Measurements from ENCODE around the gene THAP8. TPM values are rescaled to one million over a fixed set of nuclear protein-coding genes. Genes with fewer than 3 reads are reported as not detected.

Gene THAP8
- total and polyA plus RNA-seq, 2 of the 4 experiments (the other 2 are of a cell fraction): 1.8 to 5.9 TPM

- TF ChIP-seq MAZ (IDR thresholded peaks at IDR 0.05; ENCODE audit: borderline replicate concordance, low read depth, low read length) (peak; percentile 90; the same call in 1 of the 2 replicates), NFE2L2 (IDR thresholded peaks at IDR 0.05; ENCODE audit: low read depth, low read length) (0 out of 2 replicates have a peak, but pooled peaks have one; percentile 5), MXI1 (IDR thresholded peaks at IDR 0.05; ENCODE audit: borderline replicate concordance, low read depth, low read length) (no peak), CHD1 (IDR thresholded peaks at IDR 0.05; ENCODE audit: low read depth, low read length) (no peak)
These were observed at the start of gene THAP8 (continued) for GRCh38 chr19:36054119-36054732.

GRCh38 chr19:36103040-36103626, 49.0 kb upstream of the THAP8 start:
- H4K20me1 ChIP-seq (ENCODE audit: insufficient read depth, low read length): no peaks in the 10 kb centered on the region
- H2BK20ac ChIP-seq (ENCODE audit: low read depth, low read length): no peak overlapping the region
- no peak overlapping the region for H2BK120ac ChIP-seq (ENCODE audit: low read depth, low read length)
- H3K4me2 ChIP-seq (ENCODE audit: low read depth, low read length): no peak overlapping the region
- H3K36me3 ChIP-seq (ENCODE audit: control insufficient read depth, insufficient read depth, low read length): peaks cover 8% of the 10 kb centered on the region
- no peaks in the 10 kb centered on the region for H3K9me3 ChIP-seq (ENCODE audit: control insufficient read depth, insufficient read depth, low read length)
- POLR2A ChIA-PET (ENCODE audit: unreplicated experiment): no interaction called here
- no peak overlapping the region for H2AK9ac ChIP-seq (replicated peaks; ENCODE audit: low read depth, low read length, poor library complexity)
- H3K9ac ChIP-seq (ENCODE audit: low read depth, low read length): no peak overlapping the region
- TF ChIP-seq SMC3 (IDR thresholded peaks at IDR 0.05; ENCODE audit: low read depth, low read length) (no peak), FOS (IDR thresholded peaks at IDR 0.05; ENCODE audit: low read depth, low read length) (no peak), RAD21 (IDR thresholded peaks at IDR 0.05; ENCODE audit: low read length) (no peak), MAFK (IDR thresholded peaks at IDR 0.05; ENCODE audit: low read depth, low read length) (no peak), CHD1 (IDR thresholded peaks at IDR 0.05; ENCODE audit: low read depth, low read length) (no peak), CTCF (conservative IDR thresholded peaks at IDR 0.05; ENCODE audit: low read depth, low read length) (no peak), MXI1 (IDR thresholded peaks at IDR 0.05; ENCODE audit: borderline replicate concordance, low read depth, low read length) (no peak), POLR2A (IDR thresholded peaks at IDR 0.05; ENCODE audit: low read depth, low read length) (no peak), CEBPB (IDR thresholded peaks at IDR 0.05; ENCODE audit: low read depth, low read length) (no peak), RFX5 (IDR thresholded peaks at IDR 0.05; ENCODE audit: low read depth, low read length) (no peak), BHLHE40 (IDR thresholded peaks at IDR 0.05; ENCODE audit: low read depth, low read length) (no peak)
- no peak overlapping the region for H3K27ac ChIP-seq (ENCODE audit: insufficient read depth, low read length)
- 90% methylated on average over 14 of the region's 24 CpGs; no CpG with 5 or more reads in 1 of the 2 experiments for WGBS, 2 experiments (ENCODE audit: extremely low coverage in 2 of 2, insufficient read length in 1 of 2)
- no peak for ATAC-seq (ENCODE audit: low read depth)
- H3K14ac ChIP-seq (replicated peaks; ENCODE audit: low read depth, low read length): no peak overlapping the region
- no peak overlapping the region for H2BK5ac ChIP-seq (ENCODE audit: low read depth, low read length, poor library complexity, severe bottlenecking)
- no peaks in the 10 kb centered on the region for H3K9me1 ChIP-seq (ENCODE audit: insufficient read depth, low read length)
- in situ Hi-C loops (cut with MboI; ENCODE audit: low sequenced_read_pairs) (no loop called here), intact Hi-C loops (cut with micrococcal nuclease) (no loop called here), dilution Hi-C loops (cut with HindIII; ENCODE audit: low sequenced_read_pairs, unreplicated experiment) (no loop called here)
- no peak overlapping the region for H2AK5ac ChIP-seq (ENCODE audit: low read depth, low read length)
- H3K4me1 ChIP-seq (ENCODE audit: control insufficient read depth, insufficient read depth, low read length): no peaks in the 10 kb centered on the region
- H3K56ac ChIP-seq (ENCODE audit: extremely low read depth, insufficient read depth, low read length): no peak overlapping the region
- no TSS peak for BruUV-seq (replicated peaks)
- no peak overlapping the region for H2AFZ ChIP-seq (replicated peaks; ENCODE audit: low read length, poor library complexity)
- H4K91ac ChIP-seq (ENCODE audit: insufficient read depth, low read depth, low read length): no peak overlapping the region
- no peak overlapping the region for H3K18ac ChIP-seq (ENCODE audit: low read depth, low read length)
- no peak overlapping the region for H3K4ac ChIP-seq (ENCODE audit: low read depth, low read length)
- no peak overlapping the region for H4K5ac ChIP-seq (ENCODE audit: low read depth, low read length)
- peaks cover 0 to 3% of the 10 kb centered on the region in 2 experiments; a peak in 1 of 4 replicates for H3K79me1 ChIP-seq (ENCODE audit: low read depth in 1 of 2, low read length in 2 of 2)
- CTCF ChIA-PET: no interaction called here
- no peak for DNase-seq
- no peak overlapping the region for H3K23ac ChIP-seq (ENCODE audit: low read depth, low read length)
- H3K27me3 ChIP-seq (ENCODE audit: control insufficient read depth, insufficient read depth, low read length): no peaks in the 10 kb centered on the region
- H4K8ac ChIP-seq (ENCODE audit: low read depth in 2 of 2, low read length in 2 of 2): no peak overlapping the region
- H3K4me3 ChIP-seq (ENCODE audit: insufficient read depth, low read depth, low read length): no peak overlapping the region
- H2BK15ac ChIP-seq (ENCODE audit: low read depth, low read length): no peak overlapping the region
